Calu3 (cell line): ENCODE data around the gene EGFR. TPM values are rescaled to one million over a fixed set of nuclear protein-coding genes. Genes with fewer than 3 reads are reported as not detected.

Source experiments
- BruUV-seq: library from RNA; stranded (reverse); fragments of 400-500 nt; replicated peaks from 2 replicates; lab custom pipeline; 2021; lab: Mats Ljungman, UMichigan
- CTCF ChIA-PET: fragments of 300-600 bp; sonication (Branson Sonifier 250); formaldehyde crosslinking; loops from one replicate; lab custom pipeline; 2022; ENCODE audit warnings: antibody characterized with exemption; lab: Charles Lee
- DNase-seq: peaks from one replicate; pipeline ENCODE4 v3.0.0; 2022
- H3K27ac Mint-ChIP-seq: one replicate; pipeline ENCODE4 v1.8.0; 2022; ENCODE audit warnings: mixed read lengths; ENCODE audit not compliant: unreplicated experiment
- H3K27me3 Mint-ChIP-seq: one replicate; pipeline ENCODE4 v1.8.0; 2022; ENCODE audit warnings: mixed read lengths; ENCODE audit not compliant: unreplicated experiment
- H3K36me3 Mint-ChIP-seq: one replicate; pipeline ENCODE4 v1.8.0; 2022; ENCODE audit warnings: mild to moderate bottlenecking, moderate library complexity, mixed read lengths; ENCODE audit not compliant: insufficient read depth, unreplicated experiment
- H3K4me1 Mint-ChIP-seq: one replicate; pipeline ENCODE4 v1.8.0; 2022; ENCODE audit warnings: mild to moderate bottlenecking, low read depth, mixed read lengths; ENCODE audit not compliant: unreplicated experiment
- H3K4me3 Mint-ChIP-seq: one replicate; pipeline ENCODE4 v1.8.0; 2022; ENCODE audit warnings: mild to moderate bottlenecking, low read depth, moderate library complexity, mixed read lengths; ENCODE audit not compliant: unreplicated experiment
- H3K9me3 Mint-ChIP-seq: one replicate; pipeline ENCODE4 v1.8.0; 2022; ENCODE audit warnings: low read depth, mixed read lengths; ENCODE audit not compliant: unreplicated experiment
- intact Hi-C: fragments of 100-400 bp; cut with micrococcal nuclease; formaldehyde crosslinking; loops from one replicate; pipeline ENCODE4 v1.10.0; 2022; ENCODE audit not compliant: unreplicated experiment
- total RNA-seq: library from RNA; stranded (reverse); gene quantifications from 2 replicates; pipeline ENCODE4 v1.2.3, GENCODE V29; 2022
- TF ChIP-seq, protein P1 (sequence below): fragments of 200-600 bp; IDR thresholded peaks from one replicate; pipeline ENCODE4 v1.8.0; 2022; ENCODE audit warnings: antibody characterized with exemption; ENCODE audit not compliant: unreplicated experiment

EGFR gene
- total RNA-seq, 1 experiment from 2014 or later = 87.4 TPM

- CTCF ChIA-PET = interaction anchor here (0.6 kb wide), 1 partner anchor 12 kb away, joined by 11 read pairs; no protein-coding TSS in a partner anchor
- no peak overlapping the region for H3K27ac Mint-ChIP-seq
- peaks cover 5% of the 10 kb centered on the region for H3K36me3 Mint-ChIP-seq
- no peaks in the 10 kb centered on the region for H3K9me3 Mint-ChIP-seq
- H3K4me1 Mint-ChIP-seq = peaks cover 58% of the 10 kb centered on the region
- no peak for DNase-seq
- no peaks in the 10 kb centered on the region for H3K27me3 Mint-ChIP-seq
- TF ChIP-seq, protein P1, sequence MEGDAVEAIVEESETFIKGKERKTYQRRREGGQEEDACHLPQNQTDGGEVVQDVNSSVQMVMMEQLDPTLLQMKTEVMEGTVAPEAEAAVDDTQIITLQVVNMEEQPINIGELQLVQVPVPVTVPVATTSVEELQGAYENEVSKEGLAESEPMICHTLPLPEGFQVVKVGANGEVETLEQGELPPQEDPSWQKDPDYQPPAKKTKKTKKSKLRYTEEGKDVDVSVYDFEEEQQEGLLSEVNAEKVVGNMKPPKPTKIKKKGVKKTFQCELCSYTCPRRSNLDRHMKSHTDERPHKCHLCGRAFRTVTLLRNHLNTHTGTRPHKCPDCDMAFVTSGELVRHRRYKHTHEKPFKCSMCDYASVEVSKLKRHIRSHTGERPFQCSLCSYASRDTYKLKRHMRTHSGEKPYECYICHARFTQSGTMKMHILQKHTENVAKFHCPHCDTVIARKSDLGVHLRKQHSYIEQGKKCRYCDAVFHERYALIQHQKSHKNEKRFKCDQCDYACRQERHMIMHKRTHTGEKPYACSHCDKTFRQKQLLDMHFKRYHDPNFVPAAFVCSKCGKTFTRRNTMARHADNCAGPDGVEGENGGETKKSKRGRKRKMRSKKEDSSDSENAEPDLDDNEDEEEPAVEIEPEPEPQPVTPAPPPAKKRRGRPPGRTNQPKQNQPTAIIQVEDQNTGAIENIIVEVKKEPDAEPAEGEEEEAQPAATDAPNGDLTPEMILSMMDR = no peak
- no TSS peak for BruUV-seq
- intact Hi-C loops = no loop called here
- no peak overlapping the region for H3K4me3 Mint-ChIP-seq
Observed at GRCh38 chr7:55052741-55053427, 34.1 kb downstream of the EGFR start.

DNA sequence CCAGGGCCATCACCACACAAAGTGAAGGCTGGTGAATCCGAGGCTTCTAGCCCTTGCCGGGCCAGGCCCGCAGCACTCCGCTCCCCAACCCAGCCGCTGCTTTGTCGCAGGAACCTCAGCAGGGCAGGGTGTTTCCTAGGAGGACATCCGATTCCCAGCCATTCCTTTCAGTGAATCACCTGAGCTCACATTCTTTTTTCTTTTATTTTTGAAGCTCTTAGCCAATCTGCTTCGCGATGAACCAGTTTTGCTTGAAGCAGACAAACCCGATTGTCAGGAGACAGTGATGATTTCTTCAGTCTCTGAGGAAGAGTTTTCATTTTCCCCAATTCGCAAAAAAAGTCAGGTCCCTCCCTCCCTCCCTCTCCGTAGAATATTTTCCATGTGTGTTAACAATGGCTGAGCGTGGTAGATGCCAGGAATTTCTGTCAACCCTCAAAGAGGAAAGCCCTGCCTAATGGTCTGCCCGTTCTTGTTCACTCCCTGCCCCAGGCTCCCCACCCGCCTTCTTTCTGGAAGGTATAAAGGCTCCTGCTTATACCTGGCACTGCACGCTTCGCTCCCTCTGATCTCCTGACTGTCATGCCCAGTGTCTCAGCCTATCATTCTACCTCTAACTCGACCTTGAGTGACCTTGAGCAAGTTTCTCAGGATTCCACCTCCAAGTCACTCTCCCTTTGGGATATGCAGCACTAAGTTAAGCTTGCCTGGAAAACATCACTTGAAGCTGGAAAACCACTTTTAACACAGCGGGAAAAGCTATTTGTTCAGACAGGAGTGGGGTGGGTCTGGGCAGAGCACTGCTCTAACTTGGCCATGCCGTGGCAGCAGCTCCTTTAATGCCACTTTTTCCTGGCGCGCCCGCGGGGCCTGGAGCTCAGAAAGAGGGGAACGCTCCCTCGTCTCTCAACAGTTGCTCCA is 35.1 kb downstream of the EGFR start:
- no peaks in the 10 kb centered on the region for H3K9me3 Mint-ChIP-seq
- H3K4me1 Mint-ChIP-seq = peaks cover 49% of the 10 kb centered on the region
- no peak overlapping the region for H3K27ac Mint-ChIP-seq
- intact Hi-C loops = no loop called here
- TF ChIP-seq, protein P1 = no peak
- no peak overlapping the region for H3K4me3 Mint-ChIP-seq
- no TSS peak for BruUV-seq
- no peak for DNase-seq
- H3K36me3 Mint-ChIP-seq = peaks cover 5% of the 10 kb centered on the region
- CTCF ChIA-PET = interaction anchor here (0.6 to 1.2 kb wide), 2 partner anchors 11 to 12 kb away, joined by 7 to 11 read pairs; no protein-coding TSS in a partner anchor
- H3K27me3 Mint-ChIP-seq = no peaks in the 10 kb centered on the region

DNA sequence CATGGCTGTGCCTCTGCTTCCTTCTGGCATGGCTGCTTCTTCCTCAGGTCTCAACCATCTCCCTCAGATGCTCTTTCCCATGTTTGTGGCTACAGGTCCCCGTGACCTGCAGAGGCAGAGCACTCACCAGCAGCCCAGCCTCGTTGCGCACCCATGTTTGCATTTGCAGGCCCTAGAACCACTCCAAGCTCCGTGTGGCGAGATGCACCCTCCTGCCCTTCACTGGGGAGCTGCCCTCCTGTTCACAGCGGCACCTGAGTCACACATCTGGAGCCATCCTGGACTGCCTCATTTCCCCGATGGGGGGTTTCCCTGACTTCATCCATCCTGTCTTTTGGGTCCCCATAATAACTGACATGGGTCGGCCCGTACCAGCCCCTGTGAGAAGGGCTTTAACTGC is 35.9 kb downstream of the EGFR start:
- H3K27me3 Mint-ChIP-seq = no peaks in the 10 kb centered on the region
- no peak overlapping the region for H3K27ac Mint-ChIP-seq
- no peak overlapping the region for H3K4me3 Mint-ChIP-seq
- CTCF ChIA-PET = interaction anchor here (1.2 kb wide), 1 partner anchor 11 kb away, joined by 7 read pairs; no protein-coding TSS in a partner anchor
- DNase-seq = no peak
- peaks cover 46% of the 10 kb centered on the region for H3K4me1 Mint-ChIP-seq
- TF ChIP-seq, protein P1 = no peak
- peaks cover 5% of the 10 kb centered on the region for H3K36me3 Mint-ChIP-seq
- BruUV-seq = no TSS peak
- H3K9me3 Mint-ChIP-seq = no peaks in the 10 kb centered on the region
- intact Hi-C loops = no loop called here

- intact Hi-C loops = no loop called here
- Mint-ChIP-seq H3K9me3 (no peaks in the 10 kb centered on the region), H3K27ac (no peak overlapping the region), H3K4me1 (peaks cover 38% of the 10 kb centered on the region), H3K27me3 (no peaks in the 10 kb centered on the region), H3K36me3 (peaks cover 5% of the 10 kb centered on the region), H3K4me3 (no peak overlapping the region)
- BruUV-seq = no TSS peak
- no peak for DNase-seq
- TF ChIP-seq, protein P1 = no peak
- CTCF ChIA-PET = no interaction called here
Observed at GRCh38 chr7:55055479-55055878, 36.7 kb downstream of the EGFR start.
